ENCODE data around the gene SUCLG2.

The SUCLG2 gene

DNA sequence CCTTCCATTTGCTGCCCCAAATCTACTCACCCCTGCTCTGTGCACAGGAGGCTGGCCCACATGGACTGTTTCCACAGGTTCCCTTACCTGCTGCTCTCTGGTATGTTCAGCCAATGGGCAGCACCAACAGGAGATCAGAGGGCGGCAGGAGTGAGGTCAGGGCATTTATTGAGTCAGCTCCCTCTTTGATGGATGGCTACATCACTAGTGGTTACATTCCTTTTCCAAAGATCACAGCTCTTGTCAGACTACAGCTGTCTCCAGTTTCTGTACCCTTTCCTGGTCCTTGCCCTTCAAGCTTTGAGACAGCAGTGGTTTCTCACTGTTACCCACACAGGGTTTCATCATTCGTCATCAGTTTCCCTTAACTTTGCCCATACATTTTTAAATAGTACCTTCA, 325.1 kb downstream of the SUCLG2 start:
- in situ Hi-C loops (cut with MboI; ENCODE audit: low sequenced_read_pairs), result no loop called here

- in situ Hi-C loops (cut with MboI; ENCODE audit: low sequenced_read_pairs), result no loop called here
These were observed 326.8 kb downstream of the SUCLG2 start for GRCh38 chr3:67327582-67327981.

GRCh38 chr3:67325231-67325630, 329.2 kb downstream of the SUCLG2 start:
- in situ Hi-C loops (cut with MboI; ENCODE audit: low sequenced_read_pairs), result no loop called here

Measured in HL-60/S4 treated with phorbol 12-myristate 13-acetate at 8.2 ng/mL for 4 days and 3 days (cell line).